HG03575 (cell line): Measurements from ENCODE around the gene TCF12.

Experiments used
- ATAC-seq: cut with Tn5 transposase; IDR thresholded peaks from one replicate; pipeline ENCODE4 v1.9.1; 2021; ENCODE audit not compliant: unreplicated experiment, insufficient number of reproducible peaks, low FRiP score; ENCODE audit errors: extremely low read depth

The TCF12 gene

DNA sequence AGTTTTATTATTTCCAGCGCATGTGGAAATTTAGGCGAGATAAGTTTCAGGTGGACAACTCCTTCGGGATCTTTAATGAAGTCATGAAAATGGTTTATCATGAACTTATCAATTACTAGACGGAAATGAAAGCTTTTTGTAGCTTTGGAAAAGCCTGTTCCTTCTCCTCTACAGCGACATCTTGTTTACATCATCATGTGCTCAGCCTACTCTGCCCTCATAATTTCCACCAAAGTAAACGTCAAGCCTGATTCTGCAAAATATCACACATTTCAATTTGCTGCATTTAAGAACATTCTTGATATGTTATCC lies 393.5 kb downstream of the TCF12 start:
- ATAC-seq: no peak

DNA sequence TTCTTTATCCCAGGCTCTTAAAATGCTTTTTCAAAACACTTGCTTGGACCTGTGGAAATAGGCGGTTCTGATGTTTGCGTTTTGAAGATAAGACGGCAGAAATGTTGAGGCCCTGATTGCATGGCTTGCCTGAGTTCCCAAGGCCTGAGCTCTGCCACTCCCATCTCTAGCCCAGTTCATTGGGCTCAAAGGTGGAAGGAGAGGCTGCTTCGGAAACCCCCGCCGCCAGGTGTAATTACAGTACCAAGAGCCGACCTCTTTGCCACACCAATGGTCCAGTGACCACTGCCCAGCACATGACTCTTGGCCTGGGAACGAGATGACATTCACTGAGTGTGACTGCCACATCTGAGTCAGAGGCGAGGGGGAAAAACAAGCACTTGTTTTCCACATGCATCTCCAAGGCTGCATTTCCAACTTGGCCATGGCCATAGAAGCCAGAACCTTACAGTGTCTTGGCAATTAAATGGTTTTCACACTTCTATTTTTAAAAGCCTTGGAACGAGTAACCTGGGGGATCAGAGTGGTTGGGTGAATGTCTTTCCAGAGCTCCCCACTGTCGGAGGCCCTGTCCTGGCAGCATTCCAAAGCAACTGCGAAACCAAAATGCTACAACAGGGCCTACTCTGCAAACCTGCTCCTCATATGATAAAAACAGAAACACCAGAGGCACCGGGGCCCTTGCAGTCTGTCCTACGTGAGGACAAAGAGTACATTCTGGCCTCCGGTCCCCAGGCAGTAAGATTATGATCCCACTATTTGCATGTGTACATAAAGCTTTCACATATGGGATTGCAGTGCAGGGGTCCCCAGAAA lies 394.1 kb downstream of the TCF12 start:
- no peak for ATAC-seq

DNA sequence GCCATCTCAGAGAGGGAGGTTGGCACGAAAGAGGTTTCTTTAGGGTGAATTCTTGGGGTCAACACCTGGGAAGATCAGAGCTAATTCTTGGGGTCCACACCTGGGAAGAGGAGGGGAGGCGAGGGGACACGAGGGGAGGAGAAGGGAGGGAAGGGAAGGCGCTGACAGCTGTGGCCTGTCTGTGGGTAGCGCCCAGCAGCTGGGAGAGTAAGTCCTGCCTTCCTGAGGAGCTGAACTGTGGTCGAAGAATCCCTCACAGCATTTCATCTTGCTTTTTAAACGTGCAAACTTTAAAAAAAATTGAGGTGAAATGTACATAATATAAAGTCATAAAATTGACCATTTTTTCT lies 394.7 kb downstream of the TCF12 start:
- ATAC-seq: no peak

DNA sequence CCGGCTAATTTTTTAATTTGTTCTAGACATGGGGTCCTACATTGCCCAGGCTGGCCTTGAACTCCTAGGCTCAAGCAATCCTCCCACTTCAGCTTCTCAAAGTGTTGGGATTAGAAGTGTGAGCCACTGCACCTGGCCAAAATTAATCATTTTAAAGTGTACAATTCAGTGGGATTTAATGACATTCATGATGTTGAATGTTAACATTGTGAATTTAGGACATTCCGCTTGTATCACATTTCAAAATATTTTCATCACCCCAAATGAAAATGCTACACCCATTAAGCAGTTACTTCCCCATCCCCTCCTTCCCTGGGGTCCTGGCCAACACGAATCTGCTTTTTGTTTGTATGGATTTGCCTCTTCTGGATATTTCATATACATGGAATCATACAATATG lies 395.8 kb downstream of the TCF12 start:
- ATAC-seq: no peak

DNA sequence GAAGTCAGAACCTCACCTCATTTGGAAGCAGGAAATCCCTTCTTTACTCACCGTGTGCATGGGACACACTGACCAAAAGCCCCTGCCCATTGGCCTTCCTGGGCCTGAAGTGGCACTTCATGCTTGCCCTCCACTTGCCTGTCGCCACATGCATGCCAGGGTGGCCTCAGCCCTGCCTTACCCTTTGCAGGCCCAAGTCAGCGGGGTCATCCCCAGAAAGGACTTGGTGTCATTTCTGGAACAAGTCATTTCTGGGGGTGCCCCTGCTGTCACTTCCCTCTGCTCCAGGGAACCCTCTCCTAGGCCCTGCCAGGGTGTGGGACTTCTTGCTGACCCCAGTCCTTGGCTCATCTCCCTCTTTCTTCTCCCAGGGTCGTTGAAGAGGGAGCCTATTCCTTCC lies 398.0 kb downstream of the TCF12 start:
- ATAC-seq: no peak

DNA sequence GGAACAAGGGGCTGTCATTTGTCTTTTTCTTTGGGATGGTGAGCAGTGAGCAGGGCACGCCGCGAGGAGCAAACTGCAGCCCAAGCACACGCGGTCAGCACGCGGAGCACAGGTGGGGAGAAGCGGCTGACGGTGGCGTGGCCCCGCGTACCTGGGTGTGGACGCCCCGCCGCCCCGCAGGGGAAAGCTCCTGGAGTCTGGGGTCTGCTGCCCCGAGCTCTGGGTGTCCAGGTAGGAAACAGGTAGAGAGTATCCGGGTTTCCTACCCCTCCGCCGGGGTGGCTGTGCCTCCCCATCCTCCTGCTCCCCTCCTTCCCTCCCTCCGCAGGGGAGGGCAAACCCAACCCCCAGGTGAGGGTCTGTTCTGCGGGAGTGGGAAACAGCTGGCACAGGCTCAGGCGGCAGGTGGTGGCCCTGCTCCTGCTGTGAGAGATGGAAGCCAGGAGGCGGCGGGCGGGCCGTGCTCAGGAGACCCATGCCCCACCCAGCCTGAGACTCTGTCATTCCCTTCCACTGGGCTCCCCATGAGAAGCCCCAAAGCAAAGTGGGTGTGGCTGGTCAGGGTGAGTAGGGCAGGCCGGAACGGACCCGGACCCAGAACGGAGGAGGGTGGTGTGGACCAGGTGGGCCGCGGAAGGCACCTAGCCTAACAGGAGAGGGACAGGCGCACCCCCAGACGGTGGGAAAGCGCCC lies 400.9 kb downstream of the TCF12 start:
- ATAC-seq: no peak

DNA sequence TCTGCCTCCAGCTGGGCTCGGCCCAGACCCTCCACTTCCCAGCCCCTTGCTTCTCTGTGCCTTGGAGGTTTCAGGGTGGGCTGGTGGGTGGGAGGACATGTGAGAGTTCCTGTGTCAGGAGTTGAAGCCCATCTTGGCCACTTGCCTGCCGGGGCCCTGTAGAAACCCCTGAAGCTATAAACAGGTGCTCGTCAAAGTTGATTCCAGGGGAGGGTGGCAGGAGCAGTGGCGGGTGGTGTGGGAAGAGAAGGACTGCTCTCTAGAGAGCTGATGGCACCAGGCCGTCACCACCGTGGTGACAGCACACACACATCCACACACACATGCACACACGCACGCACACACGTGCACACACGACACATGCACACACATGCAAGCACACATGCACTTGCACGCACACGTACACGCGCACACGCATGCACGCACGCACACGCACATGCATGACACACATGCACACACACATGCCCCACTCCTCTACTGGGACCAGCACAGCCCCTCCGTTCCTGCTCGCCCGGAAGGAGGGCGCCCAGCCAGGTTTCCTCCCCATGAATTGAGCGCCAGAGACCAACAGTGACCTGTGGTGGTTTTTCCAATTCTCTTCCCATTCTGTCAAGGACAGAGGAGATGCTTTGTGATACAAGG lies 401.6 kb downstream of the TCF12 start:
- ATAC-seq: no peak

DNA sequence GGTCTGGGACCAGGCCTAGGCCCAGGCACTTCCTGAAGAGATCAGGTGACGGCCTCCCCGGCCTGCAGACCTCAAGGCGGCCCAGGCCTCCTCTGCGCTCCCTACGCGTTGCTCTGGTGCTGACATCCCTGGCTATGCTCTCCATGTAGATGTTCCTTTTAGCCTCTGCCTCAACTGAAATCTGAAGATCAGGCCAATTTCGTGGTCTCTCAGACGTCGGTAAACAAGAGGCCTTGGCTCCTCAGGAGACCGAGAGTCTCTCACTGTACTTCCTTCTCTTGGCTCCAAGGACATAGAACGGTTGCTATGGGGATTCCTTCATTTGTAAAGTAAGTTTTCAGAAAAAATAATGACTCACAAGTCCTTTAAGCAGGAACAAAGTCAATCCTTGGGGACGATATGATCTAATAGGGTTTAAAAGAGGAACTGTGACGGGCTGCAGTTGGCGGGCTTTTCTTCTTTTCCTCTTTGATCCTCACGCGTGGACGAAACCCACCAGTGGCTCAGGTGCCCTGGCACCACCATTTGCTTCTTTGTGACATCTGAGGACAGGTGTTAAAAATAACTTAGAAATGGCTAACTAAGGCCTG lies 402.3 kb downstream of the TCF12 start:
- no peak for ATAC-seq

DNA sequence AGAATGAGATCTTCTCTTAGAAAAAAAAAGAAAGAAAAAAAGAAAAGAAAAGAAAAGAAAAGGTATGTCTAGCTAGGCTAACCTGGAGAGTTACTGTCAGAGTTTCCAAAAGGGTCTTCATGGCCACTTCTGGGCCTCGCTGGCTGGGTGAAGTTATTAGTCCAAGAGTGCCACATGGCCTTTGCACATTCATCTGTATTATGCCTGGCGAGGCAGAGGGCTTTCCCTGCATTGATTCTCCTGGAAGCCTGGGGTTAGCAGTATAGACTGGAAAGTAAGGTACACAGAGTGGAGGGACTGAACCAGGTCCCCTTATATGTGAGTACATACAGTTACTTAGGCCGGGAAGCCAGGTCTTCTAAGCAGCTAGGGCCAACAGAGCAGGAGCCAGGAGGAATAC lies 403.0 kb downstream of the TCF12 start:
- ATAC-seq: no peak

DNA sequence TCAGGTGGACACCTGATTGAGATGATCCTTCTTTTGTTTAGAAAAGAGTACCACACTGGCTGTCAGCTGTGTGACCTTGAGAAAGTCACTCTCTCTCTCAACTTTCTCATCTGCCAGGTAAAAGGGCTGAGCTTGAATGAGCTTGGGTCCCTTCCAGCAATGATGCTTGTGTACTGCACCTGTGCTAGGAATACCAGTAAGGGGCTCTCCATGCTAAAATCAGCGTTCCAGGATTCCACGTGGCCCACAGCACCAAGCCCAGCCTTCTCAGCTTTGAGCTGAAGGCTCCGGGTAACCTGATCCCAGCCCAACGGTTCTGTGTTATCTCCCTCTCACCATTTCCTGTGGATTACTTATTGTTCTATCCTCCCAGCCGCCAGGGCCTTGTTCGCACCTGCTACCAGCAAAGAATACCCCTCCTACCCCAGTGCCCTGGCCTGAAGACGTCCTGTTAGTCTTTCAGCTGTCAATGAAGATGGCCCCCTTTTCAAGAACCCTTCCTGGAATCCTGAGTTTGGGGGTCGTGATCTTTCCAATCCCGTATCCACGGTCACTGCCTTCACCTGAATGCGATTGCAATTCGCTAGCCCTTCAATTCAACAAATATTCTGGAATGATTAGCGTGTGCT lies 403.6 kb downstream of the TCF12 start:
- no peak for ATAC-seq

DNA sequence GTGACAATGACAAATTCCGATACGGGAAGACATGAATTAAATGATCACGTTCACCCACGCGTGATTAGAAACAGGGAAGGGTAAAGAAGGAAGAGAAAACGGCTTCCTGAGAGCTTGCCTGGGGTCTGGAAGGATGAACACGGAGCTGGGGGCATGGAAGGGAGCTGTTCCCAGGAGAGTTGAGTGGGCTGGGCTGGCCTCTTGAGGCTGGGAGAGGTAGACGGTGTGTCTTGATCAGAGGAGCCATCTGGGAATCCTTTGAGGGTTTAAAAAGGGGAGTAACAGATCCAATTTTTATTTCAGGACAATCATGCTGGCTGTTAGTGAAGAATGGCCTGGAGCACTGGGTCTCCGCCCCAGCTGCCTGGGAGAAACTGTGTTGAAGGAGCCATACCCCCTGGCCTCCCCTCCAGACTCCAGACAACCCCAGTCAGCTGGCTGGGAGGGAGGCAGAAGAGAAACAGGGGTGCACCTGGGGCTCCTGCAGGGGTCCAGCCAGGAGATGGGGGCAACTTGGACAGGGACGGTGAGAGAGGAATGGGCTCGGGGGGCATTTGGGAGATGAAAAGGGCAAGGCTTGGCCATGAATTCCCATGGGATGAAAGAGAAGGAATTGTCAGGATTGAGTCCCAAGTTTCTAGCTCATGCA lies 404.3 kb downstream of the TCF12 start:
- ATAC-seq: no peak

DNA sequence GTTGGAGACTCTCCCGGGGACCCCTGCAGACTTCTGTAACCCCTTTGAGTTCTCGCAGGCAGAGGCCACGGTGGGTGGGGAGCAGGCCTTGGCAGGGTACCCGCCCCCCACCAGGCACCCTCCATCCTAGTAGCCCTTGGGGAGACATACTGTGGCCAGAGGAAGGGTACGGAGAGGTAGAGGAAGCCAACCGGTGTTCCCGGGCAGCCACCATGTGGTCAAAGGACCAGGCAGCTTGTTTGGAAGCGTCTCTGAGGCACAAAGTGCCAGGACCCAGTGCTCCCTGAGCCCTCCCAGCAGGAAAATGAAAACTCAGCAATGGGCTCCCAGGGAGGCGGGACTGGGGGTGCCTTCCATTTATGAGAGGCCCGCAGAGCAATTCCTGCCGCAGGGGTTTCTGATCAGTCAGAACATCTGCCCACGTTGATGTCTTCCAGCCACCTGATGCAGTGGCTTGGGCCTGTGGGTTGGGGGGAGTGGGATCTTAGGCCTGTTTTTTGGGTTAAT lies 404.9 kb downstream of the TCF12 start:
- ATAC-seq: no peak

DNA sequence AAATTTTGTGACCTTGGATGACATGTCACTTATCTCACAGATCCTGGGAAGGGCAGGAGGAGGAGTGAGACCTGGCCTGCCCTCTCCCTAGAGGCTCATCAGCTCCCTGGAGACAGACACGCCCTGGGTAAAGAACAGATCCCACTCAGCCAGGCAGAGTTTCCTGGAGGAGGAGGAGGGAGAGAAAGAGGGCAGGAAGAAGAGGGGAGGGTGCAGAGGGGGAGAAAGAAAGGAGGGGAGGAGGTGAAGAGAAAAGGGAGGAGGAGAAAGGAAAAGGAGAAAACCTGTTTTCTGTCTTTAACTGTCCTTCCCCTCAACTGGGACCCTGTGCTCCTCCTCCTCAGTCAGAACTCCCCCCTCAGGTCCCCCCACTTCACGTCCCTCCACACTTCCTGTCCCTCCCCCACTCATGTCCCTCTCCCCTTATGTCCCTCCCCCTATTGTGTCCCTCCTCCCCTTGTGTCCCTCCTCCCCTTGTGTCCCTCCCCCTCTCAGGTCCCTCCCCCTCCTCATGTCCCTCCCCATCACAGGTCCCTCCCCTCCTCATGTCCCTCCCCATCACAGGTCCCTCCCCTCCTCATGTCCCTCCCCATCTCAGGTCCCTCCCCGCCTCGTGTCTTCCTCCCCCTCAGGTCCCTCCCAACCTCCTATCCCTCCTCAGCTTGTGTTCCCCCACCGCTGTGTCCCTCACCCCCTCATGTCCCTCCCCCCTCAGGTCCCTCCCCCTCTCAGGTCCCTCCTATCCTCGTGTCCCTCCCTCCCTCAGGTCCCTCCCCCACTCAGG lies 405.6 kb downstream of the TCF12 start:
- ATAC-seq: no peak

DNA sequence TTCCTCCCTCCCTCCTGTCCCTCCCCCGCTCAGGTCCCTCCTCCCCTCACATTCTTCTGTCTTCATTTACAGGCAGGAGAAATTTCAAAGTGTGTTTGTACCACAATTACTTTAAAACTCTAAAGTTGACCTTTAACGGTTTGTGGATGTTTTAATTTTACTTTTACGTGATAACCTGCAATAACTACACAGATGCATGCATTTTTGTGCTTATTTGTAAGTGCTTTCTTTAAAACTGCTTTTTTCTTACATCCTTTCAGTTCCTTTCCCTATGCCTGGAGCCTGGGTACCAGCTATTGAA lies 406.1 kb downstream of the TCF12 start:
- ATAC-seq: no peak

DNA sequence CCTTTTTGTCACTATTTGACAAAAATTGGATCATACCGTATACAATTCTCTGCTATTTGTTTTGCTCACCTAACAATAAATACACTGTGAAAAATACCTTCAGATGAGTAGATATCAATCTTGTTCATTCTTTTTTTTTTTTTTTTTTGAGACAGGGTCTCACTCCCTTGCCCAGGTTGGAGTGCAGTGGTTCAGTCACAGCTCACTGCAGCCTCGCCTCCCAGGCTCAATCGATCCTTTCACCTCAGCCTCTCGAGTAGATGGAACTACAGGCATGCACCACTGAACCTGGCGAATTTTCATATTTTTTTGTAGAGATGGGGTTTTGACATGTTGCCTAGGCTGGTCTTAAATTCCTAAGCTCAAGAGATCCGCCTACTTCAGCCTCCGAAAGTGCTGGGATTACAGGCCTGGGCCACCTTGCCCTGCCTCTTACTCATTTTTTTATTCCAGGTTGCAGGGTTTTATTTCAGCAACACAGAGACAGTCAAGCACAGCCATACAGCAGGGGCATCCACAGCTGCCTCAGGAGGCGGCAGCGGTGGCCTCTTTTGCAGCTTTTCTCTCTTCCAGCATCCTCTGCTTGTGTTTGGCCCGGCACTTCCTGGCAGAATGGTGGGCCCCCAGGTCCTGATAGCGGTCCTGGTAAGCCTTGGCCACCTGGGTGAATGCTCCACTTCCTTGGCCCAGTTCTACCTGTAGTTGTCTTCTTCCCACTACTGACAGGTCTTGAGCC lies 406.7 kb downstream of the TCF12 start:
- ATAC-seq: no peak

DNA sequence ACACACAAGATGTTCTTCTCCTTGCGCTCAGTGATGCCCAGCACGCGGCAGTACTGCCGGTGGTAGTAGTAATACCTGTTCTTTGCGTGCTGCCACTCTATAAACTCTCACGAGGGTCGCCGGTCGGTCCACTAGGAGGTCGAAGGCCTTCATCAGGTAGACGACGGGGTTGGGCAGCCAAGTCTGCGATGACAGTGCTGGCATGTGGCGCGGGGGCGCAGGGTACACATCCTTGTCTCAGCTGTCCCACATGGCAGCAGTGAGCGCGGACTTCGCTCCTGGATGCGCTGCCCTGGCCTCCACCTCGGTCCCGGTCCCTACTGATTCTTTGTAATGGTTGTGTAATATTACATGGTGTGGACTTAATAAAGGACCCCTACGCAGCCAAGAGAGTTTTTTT lies 407.8 kb downstream of the TCF12 start:
- no peak for ATAC-seq

DNA sequence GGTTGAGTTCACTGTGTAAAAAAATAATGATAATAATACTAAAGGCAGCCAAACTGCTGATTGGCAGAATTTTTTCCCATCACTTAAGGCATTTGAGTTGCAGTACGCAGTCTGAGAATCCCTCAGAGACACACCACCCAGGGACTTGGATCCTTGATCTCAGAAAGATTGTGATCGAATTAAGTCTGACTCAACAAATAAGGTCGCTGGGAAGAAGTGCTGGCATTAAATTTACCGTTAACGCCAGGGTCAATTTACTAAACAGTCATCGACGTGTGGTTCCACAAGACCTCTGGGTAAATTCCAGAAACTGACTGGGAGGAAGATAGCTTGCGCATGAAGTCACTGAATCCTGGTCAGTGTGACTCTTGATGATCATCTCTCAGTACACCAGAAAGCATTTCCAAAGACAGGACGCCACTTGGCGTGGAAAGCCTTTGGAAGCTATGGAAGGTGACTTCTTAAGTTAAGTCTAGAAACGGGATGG lies 409.6 kb downstream of the TCF12 start:
- no peak for ATAC-seq

DNA sequence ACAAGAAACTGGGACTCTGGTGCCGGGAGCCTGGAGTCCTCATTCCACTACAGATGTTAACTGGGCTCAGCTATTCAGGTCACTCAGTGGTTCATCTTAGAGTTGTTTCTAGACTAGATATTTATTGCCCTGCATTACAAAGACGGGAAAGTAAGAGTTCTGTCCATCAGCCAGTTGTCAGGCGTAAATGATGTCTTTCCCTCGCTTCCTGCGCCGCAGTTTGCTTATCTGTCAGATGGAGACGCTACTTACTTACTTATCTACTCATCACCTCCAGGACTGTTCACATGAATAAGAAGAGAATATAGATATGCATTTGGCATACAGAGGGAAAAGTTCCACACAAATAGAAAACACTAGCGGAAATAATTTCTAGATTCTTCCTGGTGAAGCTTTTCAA lies 410.0 kb downstream of the TCF12 start:
- ATAC-seq: no peak
